H1 (cell line): ENCODE results near the gene PTPRD. TPM values are rescaled to one million over a fixed set of nuclear protein-coding genes. Genes with fewer than 3 reads are reported as not detected.
A peak's percentile ranks its signal among the peaks of the same experiment; 100 is the strongest.

Source experiments
- CTCF ChIA-PET: fragments of 300-600 bp; sonication (Branson Sonifier 250); formaldehyde crosslinking; loops from one replicate; lab custom pipeline; 2021; ENCODE audit not compliant: partially characterized antibody; lab: Charles Lee
- POLR2A ChIA-PET: fragments of 300-600 bp; sonication (Branson Sonifier 250); formaldehyde crosslinking; loops from one replicate; lab custom pipeline; 2021; ENCODE audit warnings: inconsistent platforms; ENCODE audit not compliant: partially characterized antibody; lab: Charles Lee
- DNase-seq, 2 experiments: peaks; one replicate each; pipeline versions ENCODE4 v3.0.0 to v3.0.0-alpha.2; 2010 to 2022; ENCODE audit warnings: low spot score in 2 of 2, low read depth in 1 of 2, mixed read lengths in 1 of 2
- FAIRE-seq: peaks from 2 replicates; lab custom pipeline; 2011; peaks lifted over from hg19 to GRCh38; lab: Jason Lieb, UNC
- H2AFZ ChIP-seq: 2 replicates; pipeline ENCODE4 v1.8.1; 2012; ENCODE audit warnings: low read length, inconsistent platforms
- H2AK5ac ChIP-seq: 2 replicates; pipeline ENCODE4 v1.6.1; 2013; ENCODE audit warnings: low read depth, low read length
- H2BK120ac ChIP-seq: replicated peaks from 2 replicates; pipeline ENCODE3; 2013; ENCODE audit warnings: low read depth, low read length, inconsistent platforms
- H2BK12ac ChIP-seq: 2 replicates; pipeline ENCODE4 v1.6.1; 2013; ENCODE audit warnings: low read depth, low read length
- H2BK15ac ChIP-seq: 2 replicates; pipeline ENCODE4 v1.6.1; 2013; ENCODE audit warnings: low read length
- H2BK20ac ChIP-seq: 2 replicates; pipeline ENCODE4 v1.6.1; 2013; ENCODE audit warnings: low read length
- H2BK5ac ChIP-seq: 2 replicates; pipeline ENCODE4 v1.6.1; 2013; ENCODE audit warnings: low read depth, low read length
- H3K14ac ChIP-seq: 2 replicates; pipeline ENCODE4 v1.6.1; 2013; ENCODE audit warnings: inconsistent platforms; ENCODE audit not compliant: insufficient read length
- H3K18ac ChIP-seq: 2 replicates; pipeline ENCODE4 v1.6.1; 2013; ENCODE audit warnings: low read length; ENCODE audit errors: extremely low read depth
- H3K23ac ChIP-seq: 2 replicates; pipeline ENCODE4 v1.6.1; 2013; ENCODE audit warnings: inconsistent platforms; ENCODE audit not compliant: insufficient read length
- H3K23me2 ChIP-seq: 2 replicates; pipeline ENCODE4 v1.6.1; 2013; ENCODE audit warnings: low read depth, low read length
- H3K27ac ChIP-seq: 2 replicates; pipeline ENCODE4 v1.6.1; 2011; ENCODE audit warnings: low read depth, low read length, inconsistent platforms
- H3K27me3 ChIP-seq, 4 experiments: replicated peaks in 1 of 4; 1 replicate in 1 of 4; 2 replicates in 3 of 4; pipeline versions ENCODE4 v1.6.1 to v1.8.1; 2011 to 2013; ENCODE audit warnings: low read length in 3 of 4, mild to moderate bottlenecking in 3 of 4, inconsistent platforms in 2 of 4, mixed read lengths in 2 of 4, moderate library complexity in 1 of 4; ENCODE audit not compliant: control insufficient read depth in 3 of 4, insufficient read depth in 3 of 4; ENCODE audit errors: extremely low read depth in 1 of 4
- H3K36me3 ChIP-seq, 4 experiments: 2 replicates each; pipeline versions ENCODE4 v1.6.1 to v1.8.1; 2011 to 2013; ENCODE audit warnings: mild to moderate bottlenecking in 4 of 4, low read length in 3 of 4, moderate library complexity in 2 of 4, control low read depth in 1 of 4, inconsistent platforms in 1 of 4; ENCODE audit not compliant: insufficient read depth in 4 of 4, control insufficient read depth in 2 of 4
- H3K4ac ChIP-seq: replicated peaks from 2 replicates; pipeline ENCODE3; 2013; ENCODE audit warnings: low read length, low read depth, mixed read lengths, inconsistent platforms; ENCODE audit not compliant: insufficient read length
- H3K4me1 ChIP-seq, 4 experiments: replicated peaks in 1 of 4; 1 replicate in 1 of 4; 2 replicates in 3 of 4; pipeline versions ENCODE4 v1.6.1 to v1.8.1; 2011 to 2013; ENCODE audit warnings: low read length in 3 of 4, inconsistent platforms in 2 of 4, mixed read lengths in 1 of 4; ENCODE audit not compliant: insufficient read depth in 4 of 4, control insufficient read depth in 3 of 4
- H3K4me2 ChIP-seq, 2 experiments: 2 replicates each; pipeline versions ENCODE4 v1.6.1 to v1.8.1; 2011 to 2013; ENCODE audit warnings: low read depth in 2 of 2, low read length in 2 of 2, control low read depth in 1 of 2, inconsistent platforms in 1 of 2, mild to moderate bottlenecking in 1 of 2; ENCODE audit not compliant: insufficient read depth in 1 of 2
- H3K4me3 ChIP-seq, 4 experiments: fragments of 200-600, 300-600 bp in 1 of 4; sonication (generic), shearing (Covaris generic), sonication (Bioruptor Twin) in 1 of 4; 2 replicates each; pipeline versions ENCODE4 v1.5.1 to v1.8.1; 2011 to 2016; ENCODE audit warnings: low read length in 4 of 4, low read depth in 3 of 4, control low read depth in 2 of 4, inconsistent platforms in 2 of 4, mild to moderate bottlenecking in 2 of 4, mixed read lengths in 1 of 4, moderate library complexity in 1 of 4; ENCODE audit not compliant: insufficient read depth in 2 of 4; ENCODE audit errors: extremely low read depth in 1 of 4
- H3K56ac ChIP-seq: replicated peaks from 2 replicates; pipeline ENCODE3; 2013; ENCODE audit warnings: low read depth, mild to moderate bottlenecking, mixed read lengths, low read length, inconsistent platforms; ENCODE audit not compliant: insufficient read length
- H3K79me1 ChIP-seq: 2 replicates; pipeline ENCODE4 v1.6.1; 2013; ENCODE audit warnings: low read depth, low read length, control low read depth
- H3K79me2 ChIP-seq, 2 experiments: 2 replicates each; pipeline versions ENCODE4 v1.6.1 to v1.8.1; 2012 to 2013; ENCODE audit warnings: low read length in 2 of 2, mild to moderate bottlenecking in 2 of 2, inconsistent platforms in 1 of 2; ENCODE audit not compliant: insufficient read depth in 2 of 2, control insufficient read depth in 1 of 2
- H3K9ac ChIP-seq, 4 experiments: replicated peaks in 1 of 4; 1 replicate in 1 of 4; 2 replicates in 3 of 4; pipeline versions ENCODE4 v1.6.1 to v1.8.1; 2011 to 2013; ENCODE audit warnings: low read depth in 3 of 4, low read length in 3 of 4, control low read depth in 2 of 4, mild to moderate bottlenecking in 2 of 4, moderate library complexity in 2 of 4, inconsistent platforms in 1 of 4; ENCODE audit errors: extremely low read depth in 1 of 4
- H3K9me3 ChIP-seq, 2 experiments: 2 replicates each; pipeline versions ENCODE4 v1.6.1 to v1.8.1; 2012 to 2013; ENCODE audit warnings: mild to moderate bottlenecking in 2 of 2, moderate library complexity in 2 of 2, control low read depth in 1 of 2, inconsistent platforms in 1 of 2, low read depth in 1 of 2, low read length in 1 of 2, mixed read lengths in 1 of 2; ENCODE audit not compliant: insufficient read depth in 2 of 2
- H4K20me1 ChIP-seq, 2 experiments: replicated peaks in 1 of 2; 2 replicates each; pipeline versions ENCODE3 to v1.8.1; 2011 to 2013; ENCODE audit warnings: inconsistent platforms in 2 of 2, low read length in 2 of 2, mild to moderate bottlenecking in 1 of 2; ENCODE audit not compliant: insufficient read depth in 2 of 2, control insufficient read depth in 1 of 2
- H4K5ac ChIP-seq: 2 replicates; pipeline ENCODE4 v1.6.1; 2013; ENCODE audit warnings: low read length, low read depth, mixed read lengths, inconsistent platforms; ENCODE audit not compliant: insufficient read length
- H4K8ac ChIP-seq: 2 replicates; pipeline ENCODE4 v1.8.0; 2013; ENCODE audit warnings: mild to moderate bottlenecking, moderate library complexity, low read length, inconsistent platforms; ENCODE audit not compliant: insufficient read depth; ENCODE audit errors: extremely low read depth
- H4K91ac ChIP-seq: replicated peaks from 2 replicates; pipeline ENCODE3; 2013; ENCODE audit warnings: low read length, mixed read lengths, inconsistent platforms; ENCODE audit not compliant: insufficient read length
- ATF2 ChIP-seq: IDR thresholded peaks from 2 replicates; pipeline ENCODE4 v1.6.1; 2012; ENCODE audit warnings: low read length, inconsistent platforms
- SIX5 ChIP-seq: IDR thresholded peaks from 2 replicates; pipeline ENCODE4 v1.6.1; 2011; ENCODE audit warnings: mild to moderate bottlenecking, low read depth, low read length
- WGBS, 2 experiments: shearing (Covaris generic) in 1 of 2; methylation state at CpG; one replicate each; pipeline versions ENCODE4 v1.1.6 to v1.1.7; 2013 to 2015; ENCODE audit warnings: low lambda C conversion rate in 2 of 2, mixed read lengths in 2 of 2, inconsistent platforms in 1 of 2, low coverage in 1 of 2, missing lambda C conversion rate in 1 of 2; ENCODE audit not compliant: insufficient replicate concordance in 2 of 2, insufficient coverage in 1 of 2, insufficient read length in 1 of 2; ENCODE audit errors: extremely low coverage in 1 of 2, missing lambda C conversion rate in 1 of 2; 5-methylcytosine and 5-hydroxymethylcytosine counted together
- polyA plus RNA-seq, 7 experiments: library from polyadenylated mRNA; depleted of rRNA in 3 of 7; stranded (reverse) in 5 of 7; unstranded in 2 of 7; fragments of >200 nt in 5 of 7; fragments of 200-250 nt in 2 of 7; gene quantifications; 1 replicate in 5 of 7; 2 replicates in 1 of 7; 4 replicates in 1 of 7; pipeline versions ENCODE4 v1.2.1 to v1.2.3, GENCODE V29; 2011 to 2013; ENCODE audit warnings: missing spikeins in 2 of 7, mixed read lengths in 2 of 7
- total RNA-seq: library from RNA; stranded (reverse); fragmentation: NEBNext Ultra II Directional; extraction: Animal tissue kit (Norgen Biotek cat#: 25700); gene quantifications from 2 replicates; pipeline ENCODE4 v1.2.1, GENCODE V29; 2021

The PTPRD gene
- total and polyA plus RNA-seq, 2 of the 8 experiments (the other 6 are each of a cell fraction or from before 2014, with no cell fraction given): 17.2 to 77.0 TPM

GRCh38 chr9:8859416-8859815, 1753.4 kb downstream of the PTPRD start:
- Histone ChIP-seq H3K4me1 (peaks cover 2 to 18% (median 6%) of the 10 kb centered on the region in 4 experiments; a peak in 6 of 7 replicates), H2BK20ac (no peak overlapping the region), H4K91ac (no peak overlapping the region), H2AFZ (no peak overlapping the region), H2BK5ac (no peak overlapping the region), H4K5ac (no peak overlapping the region), H3K27ac (no peak overlapping the region), H4K8ac (no peak overlapping the region), H3K23me2 (peaks cover 5% of the 10 kb centered on the region; the same call in 1 of the 2 replicates), H2BK120ac (no peak overlapping the region), H3K9ac (peak overlapping the region in 1 of 4 experiments; percentile 6; a peak in 1 of 7 replicates), H2BK12ac (no peak overlapping the region), H4K20me1 (no peaks in the 10 kb centered on the region), H3K14ac (no peak overlapping the region), H3K4me3 (peak overlapping the region in 1 of 4 experiments; percentile 99; a peak in 2 of 8 replicates), H3K4ac (no peak overlapping the region), H3K23ac (no peak overlapping the region), H3K56ac (no peak overlapping the region), H3K79me2 (peaks cover 0 to 19% of the 10 kb centered on the region in 2 experiments; a peak in 2 of 4 replicates), H3K27me3 (no peaks in the 10 kb centered on the region; a peak in 3 of 7 replicates), H3K36me3 (no peaks in the 10 kb centered on the region), H2AK5ac (no peak overlapping the region), H3K18ac (no peak overlapping the region), H3K4me2 (peak overlapping the region in 1 of 2 experiments; percentile 97; a peak in 1 of 4 replicates), H3K79me1 (no peaks in the 10 kb centered on the region), H3K9me3 (no peaks in the 10 kb centered on the region), H2BK15ac (no peak overlapping the region)
- DNase-seq: no peak
- TF ChIP-seq ATF2: no peak
- TF ChIP-seq SIX5: no peak
- no peak for FAIRE-seq
- ChIA-PET CTCF (interaction anchor here (0.9 to 3.4 kb wide), 2 partner anchors 13 to 35 kb away, joined by 3 to 17 read pairs; no protein-coding TSS in a partner anchor), POLR2A (interaction anchor here (0.9 to 1.7 kb wide), 4 partner anchors 10 to 194 kb away, joined by 3 to 5 read pairs (median 4); no protein-coding TSS in a partner anchor)
- 82% methylated on average over 3 of the region's 3 CpGs; no CpG with 5 or more reads in 1 of the 2 experiments for WGBS, 2 experiments
